Dermis blood vessel endothelial cell (primary cell): ENCODE data around the gene GABRG3. TPM values are rescaled to one million over a fixed set of nuclear protein-coding genes. Genes with fewer than 3 reads are reported as not detected.

ENCODE experiments used
- DNase-seq: peaks from one replicate; pipeline ENCODE4 v3.0.0; 2010
- total RNA-seq: library from RNA; depleted of rRNA; stranded (reverse); fragments of >200 nt; gene quantifications from 2 replicates; pipeline ENCODE4 v1.2.3, GENCODE V29; 2014

GABRG3 gene
- total RNA-seq = not detected in 2 replicates

GRCh38 chr15:26970712-26971210 lies at the start of gene GABRG3:
GABRG3 (plus strand) TSS chr15:26971181.
- no peak for DNase-seq

GRCh38 chr15:26921433-26921832 lies 49.5 kb upstream of the GABRG3 start:
- DNase-seq = no peak

GRCh38 chr15:26926081-26926480 lies 44.9 kb upstream of the GABRG3 start:
- DNase-seq = no peak

GRCh38 chr15:26928051-26928450 lies 42.9 kb upstream of the GABRG3 start:
- DNase-seq = no peak

GRCh38 chr15:26929588-26929987 lies 41.4 kb upstream of the GABRG3 start:
- no peak for DNase-seq

GRCh38 chr15:26934848-26935247 lies 36.1 kb upstream of the GABRG3 start:
- no peak for DNase-seq

GRCh38 chr15:26935322-26935721 lies 35.7 kb upstream of the GABRG3 start:
- DNase-seq = no peak

GRCh38 chr15:26936502-26936901 lies 34.5 kb upstream of the GABRG3 start:
- no peak for DNase-seq

- DNase-seq = no peak
Observed at GRCh38 chr15:26937134-26937533, 33.8 kb upstream of the GABRG3 start.

- DNase-seq = no peak
Observed at GRCh38 chr15:26939398-26939797, 31.6 kb upstream of the GABRG3 start.

GRCh38 chr15:26941489-26941888 lies 29.5 kb upstream of the GABRG3 start:
- DNase-seq = no peak

- no peak for DNase-seq
Observed at GRCh38 chr15:26943866-26944265, 27.1 kb upstream of the GABRG3 start.

- no peak for DNase-seq
Observed at GRCh38 chr15:26945046-26945445, 25.9 kb upstream of the GABRG3 start.

GRCh38 chr15:26950001-26950400 lies 21.0 kb upstream of the GABRG3 start:
- no peak for DNase-seq

- DNase-seq = no peak
Observed at GRCh38 chr15:26954403-26954802, 16.6 kb upstream of the GABRG3 start.

GRCh38 chr15:26967719-26968269 lies 3.2 kb upstream of the GABRG3 start:
- no peak for DNase-seq

- no peak for DNase-seq
Observed at GRCh38 chr15:26968806-26969205, 2.2 kb upstream of the GABRG3 start.

GRCh38 chr15:26971271-26972018 lies 464 bp downstream of the GABRG3 start:
- DNase-seq = no peak

GRCh38 chr15:26972636-26973035 lies 1.7 kb downstream of the GABRG3 start:
- DNase-seq = no peak

GRCh38 chr15:26974120-26974780 lies 3.3 kb downstream of the GABRG3 start:
- DNase-seq = no peak

GRCh38 chr15:26981492-26981891 lies 10.5 kb downstream of the GABRG3 start:
- no peak for DNase-seq

GRCh38 chr15:26983822-26984221 lies 12.8 kb downstream of the GABRG3 start:
- DNase-seq = no peak

- DNase-seq = no peak
Observed at GRCh38 chr15:26985050-26985449, 14.1 kb downstream of the GABRG3 start.

GRCh38 chr15:26996250-26996649 lies 25.3 kb downstream of the GABRG3 start:
- no peak for DNase-seq
